ENCODE results near the gene DNAI4. TPM values are rescaled to one million over a fixed set of nuclear protein-coding genes. Genes with fewer than 3 reads are reported as not detected.
"Not testable (repeated sequence)": the region's sequence is repeated elsewhere in the genome, so short reads cannot be mapped to it uniquely, and the experiment has no call there.

The DNAI4 gene
- total and polyA plus RNA-seq, 2 experiments from 2014 or later = 0.90 to 3.8 TPM

GRCh38 chr1:66873111-66873510 lies 51.5 kb downstream of the DNAI4 start (continued):
- TF ChIP-seq EZH2 (IDR thresholded peaks at IDR 0.05; ENCODE audit: low read depth, unreplicated experiment) (no peak), ZNF114 (CRISPR knock-in tag; IDR thresholded peaks at IDR 0.05) (no peak), CTCF (conservative IDR thresholded peaks at IDR 0.05; ENCODE audit: low read depth in 2 of 2) (no peak), JUNB (IDR thresholded peaks at IDR 0.05; ENCODE audit: unreplicated experiment) (no peak), POLR2AphosphoS5 (IDR thresholded peaks at IDR 0.05; ENCODE audit: low read depth) (no peak)

- not testable (repeated sequence) for H3K4me3 Mint-ChIP-seq; H2AFZ ChIP-seq; H3K4me1 Mint-ChIP-seq; H3K27me3 Mint-ChIP-seq (ENCODE audit: insufficient read depth, low read depth, poor library complexity); ATAC-seq; H3K9me3 Mint-ChIP-seq; H3K4me2 ChIP-seq; H3K27me3 ChIP-seq (ENCODE audit: insufficient read depth); H3K27ac ChIP-seq (ENCODE audit: low read depth); H3K36me3 ChIP-seq (ENCODE audit: insufficient read depth); H3K79me2 ChIP-seq (replicated peaks; ENCODE audit: insufficient read depth); H3F3A ChIP-seq (replicated peaks; ENCODE audit: low read depth); H3K4me3 ChIP-seq; H3K27ac Mint-ChIP-seq; H3K4me1 ChIP-seq (ENCODE audit: insufficient read depth); H4K20me1 ChIP-seq (replicated peaks; ENCODE audit: insufficient read depth); H3K9me2 ChIP-seq (ENCODE audit: insufficient read depth); DNase-seq (ENCODE audit: low spot score); H3K36me3 Mint-ChIP-seq (ENCODE audit: low read depth)
Observed at GRCh38 chr1:66872024-66872423, 52.6 kb downstream of the DNAI4 start.

- Histone ChIP-seq H3K4me1 (ENCODE audit: insufficient read depth) (no peaks in the 10 kb centered on the region), H4K20me1 (replicated peaks; ENCODE audit: insufficient read depth) (no peaks in the 10 kb centered on the region), H3K27me3 (ENCODE audit: insufficient read depth) (no peaks in the 10 kb centered on the region), H3F3A (replicated peaks; ENCODE audit: low read depth) (no peaks in the 10 kb centered on the region), H3K9me2 (ENCODE audit: insufficient read depth) (no peaks in the 10 kb centered on the region; the same call in 1 of the 2 replicates), H3K36me3 (ENCODE audit: insufficient read depth) (no peaks in the 10 kb centered on the region), H2AFZ (no peak overlapping the region), H3K27ac (ENCODE audit: low read depth) (no peak overlapping the region), H3K4me3 (no peak overlapping the region), H3K4me2 (no peak overlapping the region), H3K79me2 (replicated peaks; ENCODE audit: insufficient read depth) (no peaks in the 10 kb centered on the region)
- Mint-ChIP-seq H3K27ac (no peak overlapping the region), H3K4me1 (peaks cover 3% of the 10 kb centered on the region; the same call in 2 of the 3 replicates), H3K36me3 (ENCODE audit: low read depth) (no peaks in the 10 kb centered on the region), H3K4me3 (no peak overlapping the region), H3K9me3 (no peaks in the 10 kb centered on the region), H3K27me3 (ENCODE audit: insufficient read depth, low read depth, poor library complexity) (no peaks in the 10 kb centered on the region)
- ATAC-seq (no peak), DNase-seq (ENCODE audit: low spot score) (no peak)
- no peak for TF ChIP-seq CTCF (conservative IDR thresholded peaks at IDR 0.05; ENCODE audit: low read depth in 2 of 2)
- no peak for TF ChIP-seq ZNF462 (CRISPR knock-in tag; IDR thresholded peaks at IDR 0.05)
- TF ChIP-seq JUNB (IDR thresholded peaks at IDR 0.05; ENCODE audit: unreplicated experiment) = no peak
- no peak for TF ChIP-seq STAT1 (IDR thresholded peaks at IDR 0.05; ENCODE audit: unreplicated experiment)
- no peak for TF ChIP-seq NANOG (IDR thresholded peaks at IDR 0.05; ENCODE audit: borderline replicate concordance)
- TF ChIP-seq POLR2AphosphoS5 (IDR thresholded peaks at IDR 0.05; ENCODE audit: low read depth) = no peak
Observed at GRCh38 chr1:66867501-66867900, 57.2 kb downstream of the DNAI4 start.
